ENCODE results near the gene PDE3A. TPM values are rescaled to one million over a fixed set of nuclear protein-coding genes. Genes with fewer than 3 reads are reported as not detected.
A peak's percentile ranks its signal among the peaks of the same experiment; 100 is the strongest.

PDE3A gene
- polyA plus RNA-seq, 1 of the 3 experiments (the other 2 are of a cell fraction) = 0.67 TPM

- CTCF ChIA-PET = interaction anchor here (1.4 kb wide), 1 partner anchor 26 kb away, joined by 4 read pairs; no protein-coding TSS in a partner anchor
- no peak overlapping the region for H3K4me3 ChIP-seq (ENCODE audit: low read depth in 2 of 2, low read length in 1 of 2)
These were observed 121.9 kb downstream of the PDE3A start for GRCh38 chr12:20490213-20490612.

GRCh38 chr12:20491290-20491689 is 123.0 kb downstream of the PDE3A start:
- Histone ChIP-seq H3K4me3 (ENCODE audit: low read depth in 2 of 2, low read length in 1 of 2) (no peak overlapping the region), H3K36me3 (replicated peaks in 1 of 2; ENCODE audit: control insufficient read depth in 1 of 2, insufficient read depth in 2 of 2, low read length in 1 of 2) (no peaks in the 10 kb centered on the region), H3K4me1 (ENCODE audit: control insufficient read depth in 1 of 2, insufficient read depth in 2 of 2, low read depth in 1 of 2, low read length in 1 of 2) (peaks cover 17 to 34% of the 10 kb centered on the region in 2 experiments), H3K4me2 (no peak overlapping the region), H3K27me3 (ENCODE audit: insufficient read depth) (no peaks in the 10 kb centered on the region), H3K79me2 (ENCODE audit: insufficient read depth) (peaks cover 21% of the 10 kb centered on the region), H3K9me2 (no peaks in the 10 kb centered on the region), H3K9me3 (no peaks in the 10 kb centered on the region), H2AFZ (ENCODE audit: low read depth) (no peak overlapping the region), H3F3A (replicated peaks; ENCODE audit: insufficient read depth) (peaks cover 51% of the 10 kb centered on the region), H3K27ac (ENCODE audit: low read depth in 2 of 2, low read length in 1 of 2) (peak overlapping the region in 1 of 2 experiments; percentile 92; a peak in 2 of 4 replicates), H3K9ac (no peak overlapping the region), H4K20me1 (ENCODE audit: insufficient read depth) (no peaks in the 10 kb centered on the region)
- no peak for DNase-seq
- POLR2A ChIA-PET = no interaction called here
- CTCF ChIA-PET = interaction anchor here (1.1 to 1.5 kb wide), 3 partner anchors 9 to 576 kb away, joined by 3 to 5 read pairs (median 3); no protein-coding TSS in a partner anchor
- TF ChIP-seq SMC3 (IDR thresholded peaks at IDR 0.05; ENCODE audit: low read depth, low read length) = no peak
- no peak for TF ChIP-seq CTCF (IDR thresholded peaks at IDR 0.05)
- TF ChIP-seq CHD2 (IDR thresholded peaks at IDR 0.05; ENCODE audit: low read length, partially characterized antibody) = no peak
- 76% methylated on average over 5 of the region's 5 CpGs for WGBS (ENCODE audit: low lambda C conversion rate)

More at GRCh38 chr12:20490213-20490612, 121.9 kb downstream of the PDE3A start:
- Histone ChIP-seq H3K4me2 (no peak overlapping the region), H3K9ac (no peak overlapping the region), H3K36me3 (replicated peaks in 1 of 2; ENCODE audit: control insufficient read depth in 1 of 2, insufficient read depth in 2 of 2, low read length in 1 of 2) (no peaks in the 10 kb centered on the region), H3K27me3 (ENCODE audit: insufficient read depth) (no peaks in the 10 kb centered on the region), H3K79me2 (ENCODE audit: insufficient read depth) (peaks cover 17% of the 10 kb centered on the region), H3K4me1 (ENCODE audit: control insufficient read depth in 1 of 2, insufficient read depth in 2 of 2, low read depth in 1 of 2, low read length in 1 of 2) (peaks cover 10 to 40% of the 10 kb centered on the region in 2 experiments), H4K20me1 (ENCODE audit: insufficient read depth) (no peaks in the 10 kb centered on the region), H3K27ac (ENCODE audit: low read depth in 2 of 2, low read length in 1 of 2) (peak overlapping the region in 1 of 2 experiments; percentile 92; a peak in 2 of 4 replicates), H2AFZ (ENCODE audit: low read depth) (no peak overlapping the region), H3K9me2 (no peaks in the 10 kb centered on the region), H3K9me3 (no peaks in the 10 kb centered on the region), H3F3A (replicated peaks; ENCODE audit: insufficient read depth) (peaks cover 50% of the 10 kb centered on the region)
- POLR2A ChIA-PET = no interaction called here
- DNase-seq = no peak
- TF ChIP-seq MAX (IDR thresholded peaks at IDR 0.05; ENCODE audit: low read depth) (no peak), TAF1 (IDR thresholded peaks at IDR 0.05; ENCODE audit: borderline replicate concordance, low read depth, low read length) (no peak), NRF1 (IDR thresholded peaks at IDR 0.05; ENCODE audit: low read depth, low read length) (no peak), PBX3 (IDR thresholded peaks at IDR 0.05) (no peak), FOSL2 (IDR thresholded peaks at IDR 0.05; ENCODE audit: borderline replicate concordance, low read depth) (no peak), RAD21 (IDR thresholded peaks at IDR 0.05; ENCODE audit: low read length) (no peak), SIN3A (IDR thresholded peaks at IDR 0.05; ENCODE audit: borderline replicate concordance, low read depth, low read length) (no peak), TEAD4 (IDR thresholded peaks at IDR 0.05; ENCODE audit: borderline replicate concordance, insufficient read depth) (no peak), FOXJ3 (CRISPR knock-in tag; IDR thresholded peaks at IDR 0.05) (no peak), TCF12 (IDR thresholded peaks at IDR 0.05) (no peak), NFIC (IDR thresholded peaks at IDR 0.05; ENCODE audit: borderline replicate concordance) (no peak)

All from SK-N-SH (cell line).